Natural killer cell (primary cell): ENCODE measurements around the gene TMEM135. TPM values are rescaled to one million over a fixed set of nuclear protein-coding genes. Genes with fewer than 3 reads are reported as not detected.
"Not testable (repeated sequence)": the region's sequence is repeated elsewhere in the genome, so short reads cannot be mapped to it uniquely, and the experiment has no call there.

Source experiments
- ATAC-seq, 3 donors: fragments of 150-1000 bp in 2 of 3; fragments of 200-7000 bp in 1 of 3; cut with Tn5 transposase; 1 replicate in 1 of 3; 2 replicates in 2 of 3; pipeline ENCODE4 v1.10.0; 2021; ENCODE audit warnings: mild to moderate bottlenecking in 2 of 3, moderate library complexity in 2 of 3
- DNase-seq, 2 donors: peaks; one replicate each; pipeline versions ENCODE4 v3.0.0 to v3.0.0-alpha.2; 2013 to 2021; ENCODE audit warnings: mixed read lengths in 1 of 2
- H3K27ac ChIP-seq: one replicate; pipeline ENCODE4 v1.5.1; 2013; ENCODE audit warnings: mild to moderate bottlenecking, low read length
- H3K27me3 ChIP-seq: one replicate; pipeline ENCODE4 v1.6.1; 2013; ENCODE audit warnings: low read length; ENCODE audit not compliant: control insufficient read depth, insufficient read depth
- H3K36me3 ChIP-seq: one replicate; pipeline ENCODE4 v1.6.1; 2013; ENCODE audit warnings: low read length; ENCODE audit not compliant: control insufficient read depth, insufficient read depth
- H3K4me1 ChIP-seq: one replicate; pipeline ENCODE4 v1.6.1; 2013; ENCODE audit warnings: low read length; ENCODE audit not compliant: control insufficient read depth, insufficient read depth
- H3K4me3 ChIP-seq: one replicate; pipeline ENCODE4 v1.5.1; 2013; ENCODE audit warnings: low read length
- H3K9me3 ChIP-seq: one replicate; pipeline ENCODE4 v1.6.1; 2013; ENCODE audit warnings: low read length; ENCODE audit not compliant: control insufficient read depth, insufficient read depth
- H3K27ac Mint-ChIP-seq, 2 donors: one replicate each; pipeline ENCODE4 v1.8.0; 2022; ENCODE audit warnings: mild to moderate bottlenecking in 2 of 2, mixed read lengths in 2 of 2, moderate library complexity in 1 of 2
- H3K27me3 Mint-ChIP-seq, 2 donors: one replicate each; pipeline ENCODE4 v1.8.0; 2022; ENCODE audit warnings: low read depth in 2 of 2, mixed read lengths in 2 of 2
- H3K36me3 Mint-ChIP-seq: one replicate; pipeline ENCODE4 v1.8.0; 2022; ENCODE audit warnings: mixed read lengths
- H3K4me1 Mint-ChIP-seq, 2 donors: one replicate each; pipeline ENCODE4 v1.8.0; 2022; ENCODE audit warnings: mixed read lengths in 2 of 2
- H3K4me3 Mint-ChIP-seq: one replicate; pipeline ENCODE4 v1.8.0; 2022; ENCODE audit warnings: mild to moderate bottlenecking, moderate library complexity, mixed read lengths
- H3K9me3 Mint-ChIP-seq, 2 donors: one replicate each; pipeline ENCODE4 v1.8.0; 2022; ENCODE audit warnings: mixed read lengths in 2 of 2
- CTCF ChIP-seq: fragments of 200-600 bp; IDR thresholded peaks from one replicate; pipeline ENCODE4 v1.8.0; 2022; ENCODE audit warnings: antibody characterized with exemption
- WGBS: methylation state at CpG from one replicate; pipeline ENCODE4 v1.1.7; 2013; ENCODE audit warnings: missing lambda C conversion rate; ENCODE audit not compliant: insufficient coverage; 5-methylcytosine and 5-hydroxymethylcytosine counted together
- intact Hi-C: fragments of 100-400 bp; cut with micrococcal nuclease; formaldehyde crosslinking; loops from one replicate; pipeline ENCODE4 v1.14.2; 2022
- total RNA-seq, 4 donors: library from RNA; stranded (reverse); fragments of 120-200 nt in 1 of 4; gene quantifications; one replicate each; pipeline versions ENCODE4 v1.2.3 to v1.2.4, GENCODE V29; 2013 to 2022

TMEM135 gene
- total RNA-seq, 3 donors from 2014 or later (not counting 1 experiment from before 2014, with no cell fraction given) = 18.8 to 42.0 (median 36.1) TPM

- Histone ChIP-seq H3K4me1 (no peaks in the 10 kb centered on the region), H3K27me3 (no peaks in the 10 kb centered on the region), H3K4me3 (no peak overlapping the region), H3K36me3 (no peaks in the 10 kb centered on the region), H3K9me3 (no peaks in the 10 kb centered on the region), H3K27ac (no peak overlapping the region)
- no peak for DNase-seq
- no peak overlapping the region for H3K27ac Mint-ChIP-seq
- ATAC-seq = no peak
- H3K9me3 Mint-ChIP-seq = no peaks in the 10 kb centered on the region
- intact Hi-C loops = no loop called here
- peaks cover 0 to 3% of the 10 kb centered on the region in 2 donors for H3K27me3 Mint-ChIP-seq
- H3K4me1 Mint-ChIP-seq = no peaks in the 10 kb centered on the region
- no peak for TF ChIP-seq CTCF
- no peak overlapping the region for H3K4me3 Mint-ChIP-seq
- H3K36me3 Mint-ChIP-seq = no peaks in the 10 kb centered on the region
- 73% methylated on average over 1 of the region's 3 CpGs for WGBS
These were observed 47.2 kb upstream of the TMEM135 start for GRCh38 chr11:86990515-86990914.

- no peaks in the 10 kb centered on the region for H3K4me1 Mint-ChIP-seq
- Histone ChIP-seq H3K9me3 (no peaks in the 10 kb centered on the region), H3K27ac (no peak overlapping the region), H3K36me3 (no peaks in the 10 kb centered on the region), H3K27me3 (no peaks in the 10 kb centered on the region), H3K4me1 (no peaks in the 10 kb centered on the region), H3K4me3 (no peak overlapping the region)
- no peak overlapping the region for H3K4me3 Mint-ChIP-seq
- no peaks in the 10 kb centered on the region for H3K36me3 Mint-ChIP-seq
- TF ChIP-seq CTCF = no peak
- no peak overlapping the region for H3K27ac Mint-ChIP-seq
- DNase-seq (no peak), ATAC-seq (no peak)
- intact Hi-C loops = no loop called here
- H3K9me3 Mint-ChIP-seq = no peaks in the 10 kb centered on the region
- WGBS = 100% methylated on average over 3 of the region's 5 CpGs
- H3K27me3 Mint-ChIP-seq = peaks cover 0 to 3% of the 10 kb centered on the region in 2 donors
These were observed 46.4 kb upstream of the TMEM135 start for GRCh38 chr11:86991341-86991740.

GRCh38 chr11:86992340-86992739 is 45.4 kb upstream of the TMEM135 start:
- intact Hi-C loops, ATAC-seq, H3K27ac Mint-ChIP-seq, H3K27me3 ChIP-seq, H3K4me1 ChIP-seq, H3K27me3 Mint-ChIP-seq, H3K36me3 Mint-ChIP-seq, H3K36me3 ChIP-seq, H3K4me3 Mint-ChIP-seq, H3K27ac ChIP-seq, H3K9me3 Mint-ChIP-seq, DNase-seq, H3K4me1 Mint-ChIP-seq, H3K4me3 ChIP-seq, H3K9me3 ChIP-seq: not testable (repeated sequence)
- 86% methylated on average over 4 of the region's 4 CpGs for WGBS

- no peak overlapping the region for H3K27ac Mint-ChIP-seq
- Histone ChIP-seq H3K4me1 (no peaks in the 10 kb centered on the region), H3K4me3 (no peak overlapping the region), H3K9me3 (no peaks in the 10 kb centered on the region), H3K27ac (no peak overlapping the region), H3K27me3 (no peaks in the 10 kb centered on the region), H3K36me3 (no peaks in the 10 kb centered on the region)
- 68% methylated on average over 3 of the region's 3 CpGs for WGBS
- H3K27me3 Mint-ChIP-seq = peaks cover 0 to 3% of the 10 kb centered on the region in 2 donors
- H3K4me1 Mint-ChIP-seq = no peaks in the 10 kb centered on the region
- ATAC-seq (no peak), DNase-seq (no peak)
- TF ChIP-seq CTCF = no peak
- H3K9me3 Mint-ChIP-seq = no peaks in the 10 kb centered on the region
- no peak overlapping the region for H3K4me3 Mint-ChIP-seq
- intact Hi-C loops = no loop called here
- H3K36me3 Mint-ChIP-seq = no peaks in the 10 kb centered on the region
These were observed 44.7 kb upstream of the TMEM135 start for GRCh38 chr11:86993031-86993430.
